H9 (cell line): ENCODE data around the gene PTPRJ. TPM values are rescaled to one million over a fixed set of nuclear protein-coding genes. Genes with fewer than 3 reads are reported as not detected.
A peak's percentile ranks its signal among the peaks of the same experiment; 100 is the strongest.

Experiments used
- DNase-seq: peaks from one replicate; pipeline ENCODE4 v3.0.0-alpha.2; 2017
- H2AFZ ChIP-seq: one replicate; pipeline ENCODE4 v1.6.1; 2013; ENCODE audit warnings: mild to moderate bottlenecking, low read length, control low read depth, moderate library complexity
- H2AK5ac ChIP-seq: 2 replicates; pipeline ENCODE4 v1.6.1; 2013; ENCODE audit warnings: low read length, control low read depth, mixed read lengths; ENCODE audit not compliant: insufficient read length
- H2BK120ac ChIP-seq: one replicate; pipeline ENCODE4 v1.6.1; 2013; ENCODE audit warnings: low read depth, mild to moderate bottlenecking, low read length, control low read depth, inconsistent platforms; ENCODE audit not compliant: poor library complexity, severe bottlenecking
- H2BK12ac ChIP-seq: 2 replicates; pipeline ENCODE4 v1.6.1; 2013; ENCODE audit warnings: low read length, control low read depth, mixed read lengths, low read depth; ENCODE audit not compliant: insufficient read length
- H2BK15ac ChIP-seq: 2 replicates; pipeline ENCODE4 v1.6.1; 2013; ENCODE audit warnings: low read depth, low read length, control low read depth
- H2BK20ac ChIP-seq: one replicate; pipeline ENCODE4 v1.6.1; 2013; ENCODE audit warnings: low read depth, mild to moderate bottlenecking, low read length, control low read depth, inconsistent platforms; ENCODE audit not compliant: poor library complexity, severe bottlenecking
- H2BK5ac ChIP-seq: 2 replicates; pipeline ENCODE4 v1.6.1; 2013; ENCODE audit warnings: low read length, control low read depth, mixed read lengths; ENCODE audit not compliant: insufficient read length
- H3K14ac ChIP-seq: 2 replicates; pipeline ENCODE4 v1.6.1; 2013; ENCODE audit warnings: low read length, control low read depth; ENCODE audit not compliant: insufficient read depth
- H3K18ac ChIP-seq: 2 replicates; pipeline ENCODE4 v1.6.1; 2013; ENCODE audit warnings: low read depth, mild to moderate bottlenecking, mixed read lengths, low read length, control low read depth; ENCODE audit not compliant: insufficient read length
- H3K23ac ChIP-seq: 2 replicates; pipeline ENCODE4 v1.6.1; 2013; ENCODE audit warnings: low read length, control low read depth, mixed read lengths, low read depth; ENCODE audit not compliant: insufficient read length
- H3K23me2 ChIP-seq: 2 replicates; pipeline ENCODE4 v1.6.1; 2013; ENCODE audit warnings: low read depth, mild to moderate bottlenecking, mixed read lengths, low read length, control low read depth; ENCODE audit not compliant: insufficient read length, poor library complexity, severe bottlenecking
- H3K27ac ChIP-seq: 2 replicates; pipeline ENCODE4 v1.5.1; 2013; ENCODE audit warnings: low read length, control low read depth, mixed read lengths, low read depth; ENCODE audit not compliant: insufficient read length
- H3K27me3 ChIP-seq: 2 replicates; pipeline ENCODE4 v1.6.1; 2013; ENCODE audit warnings: low read length, control low read depth, inconsistent platforms; ENCODE audit not compliant: insufficient read depth
- H3K4ac ChIP-seq: 2 replicates; pipeline ENCODE4 v1.6.1; 2013; ENCODE audit warnings: low read depth, mild to moderate bottlenecking, control low read depth, inconsistent platforms, low read length, moderate library complexity
- H3K4me1 ChIP-seq: 2 replicates; pipeline ENCODE4 v1.6.1; 2013; ENCODE audit warnings: low read length, control low read depth, inconsistent platforms; ENCODE audit not compliant: insufficient read depth
- H3K4me2 ChIP-seq: 2 replicates; pipeline ENCODE4 v1.6.1; 2013; ENCODE audit warnings: low read length, control low read depth, mixed read lengths; ENCODE audit not compliant: insufficient read length, insufficient read depth
- H3K56ac ChIP-seq: 2 replicates; pipeline ENCODE4 v1.6.1; 2013; ENCODE audit warnings: low read depth, mild to moderate bottlenecking, mixed read lengths, low read length, control low read depth; ENCODE audit not compliant: insufficient read length
- H3K79me1 ChIP-seq: 2 replicates; pipeline ENCODE4 v1.6.1; 2013; ENCODE audit warnings: low read depth, mild to moderate bottlenecking, moderate library complexity, low read length, control low read depth, inconsistent platforms; ENCODE audit not compliant: insufficient read depth, poor library complexity, severe bottlenecking
- H3K79me2 ChIP-seq: 2 replicates; pipeline ENCODE4 v1.6.1; 2013; ENCODE audit warnings: low read length, control low read depth, inconsistent platforms; ENCODE audit not compliant: insufficient read depth
- H3K9ac ChIP-seq: 2 replicates; pipeline ENCODE4 v1.6.1; 2013; ENCODE audit warnings: low read length, control low read depth, mixed read lengths; ENCODE audit not compliant: insufficient read length; ENCODE audit errors: extremely low read depth
- H3K9me3 ChIP-seq: one replicate; pipeline ENCODE4 v1.6.1; 2013; ENCODE audit warnings: low read depth, low read length, inconsistent platforms; ENCODE audit not compliant: control insufficient read depth
- H3T11ph ChIP-seq: one replicate; pipeline ENCODE4 v1.6.1; 2013; ENCODE audit warnings: mild to moderate bottlenecking, low read length, control low read depth, inconsistent platforms
- H4K20me1 ChIP-seq: one replicate; pipeline ENCODE4 v1.6.1; 2013; ENCODE audit not compliant: control insufficient read depth, insufficient read length, insufficient read depth
- H4K5ac ChIP-seq: 2 replicates; pipeline ENCODE4 v1.6.1; 2013; ENCODE audit warnings: low read depth, mild to moderate bottlenecking, mixed read lengths, low read length, control low read depth; ENCODE audit not compliant: insufficient read length
- H4K8ac ChIP-seq: replicated peaks from 2 replicates; pipeline ENCODE4 v1.6.1; 2013; ENCODE audit warnings: low read length, control low read depth, mixed read lengths, low read depth; ENCODE audit not compliant: insufficient read length
- H4K91ac ChIP-seq: 2 replicates; pipeline ENCODE4 v1.6.1; 2013; ENCODE audit warnings: low read depth, mild to moderate bottlenecking, moderate library complexity, mixed read lengths, low read length, control low read depth; ENCODE audit not compliant: insufficient read length
- H3K27ac Mint-ChIP-seq, 3 experiments: 2 replicates in 2 of 3; 3 replicates in 1 of 3; pipeline ENCODE4 v1.8.0; 2020 to 2021; ENCODE audit warnings: mixed read lengths in 3 of 3, mild to moderate bottlenecking in 1 of 3, moderate library complexity in 1 of 3
- H3K27me3 Mint-ChIP-seq: 2 replicates; pipeline ENCODE4 v1.8.0; 2021; ENCODE audit warnings: low read depth, mild to moderate bottlenecking, moderate library complexity, mixed read lengths
- H3K36me3 Mint-ChIP-seq, 3 experiments: 2 replicates in 2 of 3; 3 replicates in 1 of 3; pipeline ENCODE4 v1.8.0; 2020 to 2021; ENCODE audit warnings: low read depth in 3 of 3, mixed read lengths in 3 of 3; ENCODE audit not compliant: insufficient read depth in 1 of 3
- H3K4me1 Mint-ChIP-seq, 2 experiments: 2 replicates each; pipeline ENCODE4 v1.8.0; 2020; ENCODE audit warnings: mixed read lengths in 2 of 2
- H3K4me3 Mint-ChIP-seq, 2 experiments: 2 replicates in 1 of 2; 3 replicates in 1 of 2; pipeline ENCODE4 v1.8.0; 2020 to 2021; ENCODE audit warnings: mild to moderate bottlenecking in 2 of 2, mixed read lengths in 2 of 2, moderate library complexity in 1 of 2
- H3K9me3 Mint-ChIP-seq, 2 experiments: 2 replicates in 1 of 2; 3 replicates in 1 of 2; pipeline ENCODE4 v1.8.0; 2020; ENCODE audit warnings: mild to moderate bottlenecking in 2 of 2, mixed read lengths in 2 of 2, moderate library complexity in 1 of 2
- CTCF ChIP-seq: fragments of 200-600 bp; sonication (generic); conservative IDR thresholded peaks from 3 replicates; pipeline ENCODE4 v1.8.0; 2021; ENCODE audit warnings: antibody characterized with exemption, mild to moderate bottlenecking
- WGBS: extraction: QIAGEN DNeasy Blood & Tissue Kit; methylation state at CpG from one replicate; pipeline ENCODE4 v1.1.7; 2013; ENCODE audit warnings: missing lambda C conversion rate, low lambda C conversion rate, mixed read lengths; ENCODE audit not compliant: insufficient read length; ENCODE audit errors: extremely low coverage; 5-methylcytosine and 5-hydroxymethylcytosine counted together
- total RNA-seq: library from RNA; stranded (reverse); gene quantifications from 2 replicates; pipeline ENCODE4 v1.2.1, GENCODE V29; 2021

Gene PTPRJ
- total RNA-seq, 1 experiment from 2014 or later, result 10.6 TPM

- Histone ChIP-seq H4K8ac (no peak overlapping the region), H4K91ac (no peak overlapping the region), H3K4ac (no peak overlapping the region), H3K9me3 (no peaks in the 10 kb centered on the region), H3K27me3 (no peaks in the 10 kb centered on the region), H3K18ac (no peak overlapping the region), H3K27ac (no peak overlapping the region), H3K14ac (no peak overlapping the region), H3K56ac (no peak overlapping the region), H2BK12ac (no peak overlapping the region), H2BK20ac (no peak overlapping the region), H2BK5ac (no peak overlapping the region), H2AFZ (no peak overlapping the region), H2BK120ac (no peak overlapping the region), H4K5ac (no peak overlapping the region), H3T11ph (no peak overlapping the region), H2AK5ac (no peak overlapping the region), H4K20me1 (peaks cover 3% of the 10 kb centered on the region), H3K9ac (no peak overlapping the region), H3K4me1 (peaks cover 4% of the 10 kb centered on the region), H3K79me2 (no peaks in the 10 kb centered on the region), H3K23me2 (no peaks in the 10 kb centered on the region), H3K4me2 (no peak overlapping the region), H2BK15ac (no peak overlapping the region), H3K79me1 (no peaks in the 10 kb centered on the region), H3K23ac (no peak overlapping the region)
- Mint-ChIP-seq H3K4me3 (no peak overlapping the region), H3K4me1 (peaks cover 23 to 37% of the 10 kb centered on the region in 2 experiments), H3K36me3 (0 out of 7 replicates have a peak, but pooled peaks cover 0 to 6% (median 0%) of the 10 kb centered on the region in 3 experiments), H3K27ac (peak overlapping the region in 2 of 3 experiments; percentile 28 to 38; a peak in 3 of 7 replicates), H3K9me3 (no peaks in the 10 kb centered on the region), H3K27me3 (no peaks in the 10 kb centered on the region)
- no peak for TF ChIP-seq CTCF
- no peak for DNase-seq
- no CpG with 5 or more reads among the region's 11 CpGs for WGBS
These were observed 128.1 kb downstream of the PTPRJ start for GRCh38 chr11:48108231-48109045.
